Astrocyte (in vitro differentiated cells and primary cell): Measurements from ENCODE around the gene EDIL3. TPM values are rescaled to one million over a fixed set of nuclear protein-coding genes. Genes with fewer than 3 reads are reported as not detected.

Source experiments
- DNase-seq: peaks from one replicate; pipeline ENCODE4 v3.0.0-alpha.2; 2010; ENCODE audit warnings: low read depth
- FAIRE-seq: peaks from 2 replicates; lab custom pipeline; 2011; peaks lifted over from hg19 to GRCh38; lab: Jason Lieb, UNC
- H2AFZ ChIP-seq: 2 replicates; pipeline ENCODE4 v1.6.0; 2012; ENCODE audit warnings: low read depth, low read length, inconsistent platforms
- H3K27ac ChIP-seq: 2 replicates; pipeline ENCODE4 v1.5.1; 2011; ENCODE audit warnings: low read depth, low read length, inconsistent platforms
- H3K27me3 ChIP-seq: 2 replicates; pipeline ENCODE4 v1.6.0; 2011; ENCODE audit warnings: low read length, inconsistent platforms; ENCODE audit not compliant: insufficient read depth
- H3K36me3 ChIP-seq: 2 replicates; pipeline ENCODE4 v1.5.1; 2011; ENCODE audit warnings: low read length, inconsistent platforms; ENCODE audit not compliant: insufficient read depth
- H3K4me1 ChIP-seq: 2 replicates; pipeline ENCODE4 v1.5.1; 2011; ENCODE audit warnings: low read length, inconsistent platforms; ENCODE audit not compliant: insufficient read depth
- H3K4me2 ChIP-seq: 2 replicates; pipeline ENCODE4 v1.6.0; 2012; ENCODE audit warnings: low read length, inconsistent platforms
- H3K4me3 ChIP-seq: 2 replicates; pipeline ENCODE4 v1.5.1; 2011; ENCODE audit warnings: low read depth, mild to moderate bottlenecking, low read length, inconsistent platforms; ENCODE audit not compliant: insufficient read depth
- H3K79me2 ChIP-seq: 2 replicates; pipeline ENCODE4 v1.6.0; 2012; ENCODE audit warnings: mild to moderate bottlenecking, low read length, inconsistent platforms; ENCODE audit not compliant: insufficient read depth
- H3K9ac ChIP-seq: 2 replicates; pipeline ENCODE4 v1.6.0; 2012; ENCODE audit warnings: mild to moderate bottlenecking, low read length, inconsistent platforms
- H3K9me3 ChIP-seq: 2 replicates; pipeline ENCODE4 v1.5.1; 2012; ENCODE audit warnings: low read depth, mild to moderate bottlenecking, low read length, inconsistent platforms; ENCODE audit not compliant: insufficient read depth
- H4K20me1 ChIP-seq: 2 replicates; pipeline ENCODE4 v1.6.0; 2012; ENCODE audit warnings: low read length, inconsistent platforms; ENCODE audit not compliant: insufficient read depth
- H3K27ac Mint-ChIP-seq: one replicate; pipeline ENCODE4 v1.8.0; 2021; ENCODE audit warnings: mild to moderate bottlenecking, mixed read lengths; ENCODE audit not compliant: unreplicated experiment
- H3K27me3 Mint-ChIP-seq: one replicate; pipeline ENCODE4 v1.8.0; 2021; ENCODE audit warnings: low read depth, mixed read lengths; ENCODE audit not compliant: unreplicated experiment
- H3K36me3 Mint-ChIP-seq: one replicate; pipeline ENCODE4 v1.8.0; 2021; ENCODE audit warnings: low read depth, mixed read lengths; ENCODE audit not compliant: unreplicated experiment
- H3K4me1 Mint-ChIP-seq: one replicate; pipeline ENCODE4 v1.8.0; 2021; ENCODE audit warnings: low read depth, mixed read lengths; ENCODE audit not compliant: unreplicated experiment
- H3K4me3 Mint-ChIP-seq: one replicate; pipeline ENCODE4 v1.8.0; 2021; ENCODE audit warnings: mild to moderate bottlenecking, moderate library complexity, mixed read lengths; ENCODE audit not compliant: unreplicated experiment
- H3K9me3 Mint-ChIP-seq: one replicate; pipeline ENCODE4 v1.8.0; 2021; ENCODE audit warnings: mild to moderate bottlenecking, mixed read lengths; ENCODE audit not compliant: unreplicated experiment
- CTCF ChIP-seq: IDR thresholded peaks from 2 replicates; pipeline ENCODE4 v1.5.1; 2011; ENCODE audit warnings: low read depth, mild to moderate bottlenecking, inconsistent platforms, low read length, moderate library complexity; ENCODE audit not compliant: insufficient read depth
- EZH2 ChIP-seq: IDR thresholded peaks from 2 replicates; pipeline ENCODE4 v1.6.1; 2012; ENCODE audit warnings: mild to moderate bottlenecking, low read length, inconsistent platforms; ENCODE audit not compliant: insufficient read depth
- total RNA-seq: library from RNA; stranded (reverse); gene quantifications from 2 replicates; pipeline ENCODE4 v1.2.1, GENCODE V29; 2021

The EDIL3 gene
- total RNA-seq, 1 donor from 2014 or later = 226 TPM

- no peak overlapping the region for H3K9ac ChIP-seq
- Mint-ChIP-seq H3K27ac (no peak overlapping the region), H3K36me3 (no peaks in the 10 kb centered on the region), H3K4me1 (peaks cover 24% of the 10 kb centered on the region), H3K4me3 (no peak overlapping the region), H3K9me3 (peaks cover 2% of the 10 kb centered on the region), H3K27me3 (no peaks in the 10 kb centered on the region)
- no peak overlapping the region for H3K4me3 ChIP-seq
- TF ChIP-seq CTCF (no peak), EZH2 (no peak)
- no peaks in the 10 kb centered on the region for H3K79me2 ChIP-seq
- FAIRE-seq (no peak), DNase-seq (no peak)
- H4K20me1 ChIP-seq = no peaks in the 10 kb centered on the region
- no peak overlapping the region for H3K27ac ChIP-seq
- H3K9me3 ChIP-seq = no peaks in the 10 kb centered on the region
- no peak overlapping the region for H2AFZ ChIP-seq
- H3K27me3 ChIP-seq = no peaks in the 10 kb centered on the region
- no peaks in the 10 kb centered on the region for H3K36me3 ChIP-seq
- no peak overlapping the region for H3K4me2 ChIP-seq
- peaks cover 11% of the 10 kb centered on the region for H3K4me1 ChIP-seq
Measured at GRCh38 chr5:83895860-83896259, 488.8 kb downstream of the EDIL3 start.

GRCh38 chr5:83891261-83891660 lies 493.4 kb downstream of the EDIL3 start:
- Mint-ChIP-seq H3K36me3 (no peaks in the 10 kb centered on the region), H3K4me3 (no peak overlapping the region), H3K27ac (no peak overlapping the region), H3K9me3 (no peaks in the 10 kb centered on the region), H3K4me1 (peaks cover 2% of the 10 kb centered on the region), H3K27me3 (no peaks in the 10 kb centered on the region)
- no peak for FAIRE-seq
- no peaks in the 10 kb centered on the region for H3K9me3 ChIP-seq
- H3K79me2 ChIP-seq = no peaks in the 10 kb centered on the region
- H3K9ac ChIP-seq = no peak overlapping the region
- H2AFZ ChIP-seq = no peak overlapping the region
- TF ChIP-seq CTCF = no peak
- no peak for TF ChIP-seq EZH2
- H3K4me3 ChIP-seq = no peak overlapping the region
- DNase-seq = peak; percentile 42
- H3K4me1 ChIP-seq = no peaks in the 10 kb centered on the region
- H3K36me3 ChIP-seq = no peaks in the 10 kb centered on the region
- H3K27ac ChIP-seq = no peak overlapping the region
- no peaks in the 10 kb centered on the region for H3K27me3 ChIP-seq
- no peaks in the 10 kb centered on the region for H4K20me1 ChIP-seq
- no peak overlapping the region for H3K4me2 ChIP-seq
